GM13976 (cell line): Measurements from ENCODE around the gene NAPSA.

ENCODE experiments used
- DNase-seq: peaks from one replicate; pipeline ENCODE4 v3.0.0; 2012; ENCODE audit warnings: low spot score
- in situ Hi-C: fragments of 300-500 bp; cut with MboI; formaldehyde crosslinking; loops from one replicate; pipeline ENCODE4 v1.12.0; 2022; ENCODE audit warnings: low sequenced_read_pairs, mixed read lengths, inconsistent platforms; ENCODE audit not compliant: unreplicated experiment
- TF ChIP-seq, protein P1 (sequence below): IDR thresholded peaks from 2 replicates; pipeline ENCODE4 v1.5.1; 2012; ENCODE audit warnings: borderline replicate concordance, mild to moderate bottlenecking; ENCODE audit not compliant: insufficient read depth; ENCODE audit errors: extremely low read depth, missing control alignments, control extremely low read depth

The NAPSA gene

DNA sequence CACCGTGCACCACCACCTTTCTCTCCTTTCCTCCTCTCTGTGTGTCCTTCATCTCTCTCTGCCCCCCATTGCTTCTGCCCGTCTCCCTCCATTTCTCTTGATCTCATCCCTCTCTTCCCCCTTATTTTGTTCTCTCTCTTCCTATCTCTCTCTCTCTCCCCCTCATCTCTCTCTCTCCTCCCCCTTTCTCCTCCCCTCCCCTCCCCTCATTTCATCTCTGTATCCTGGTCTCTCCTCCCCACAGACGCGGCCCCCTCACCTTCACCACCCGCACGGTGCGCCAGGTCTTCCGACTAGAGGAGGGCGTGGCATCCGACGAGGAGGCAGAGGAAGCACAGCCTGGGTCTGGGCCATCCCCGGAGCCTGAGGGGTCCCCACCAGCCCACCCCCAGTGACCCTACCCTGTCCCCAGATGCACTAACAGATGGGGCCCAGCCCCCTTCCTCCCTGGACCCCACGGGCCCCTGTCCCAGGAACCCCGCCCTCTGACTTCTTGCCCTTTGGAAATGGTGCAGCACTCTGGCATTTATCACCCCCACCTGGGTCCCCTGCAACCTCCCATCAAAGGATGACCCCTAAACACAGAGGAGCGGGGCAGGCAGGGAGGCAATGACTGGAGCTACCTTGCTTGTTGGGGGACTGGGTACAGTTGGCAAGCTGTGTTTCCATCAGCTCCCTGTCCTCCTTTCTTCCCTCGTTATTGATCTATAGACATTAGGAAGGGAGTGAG lies 55.9 kb downstream of the NAPSA start:
- no peak for DNase-seq
- TF ChIP-seq, protein P1, sequence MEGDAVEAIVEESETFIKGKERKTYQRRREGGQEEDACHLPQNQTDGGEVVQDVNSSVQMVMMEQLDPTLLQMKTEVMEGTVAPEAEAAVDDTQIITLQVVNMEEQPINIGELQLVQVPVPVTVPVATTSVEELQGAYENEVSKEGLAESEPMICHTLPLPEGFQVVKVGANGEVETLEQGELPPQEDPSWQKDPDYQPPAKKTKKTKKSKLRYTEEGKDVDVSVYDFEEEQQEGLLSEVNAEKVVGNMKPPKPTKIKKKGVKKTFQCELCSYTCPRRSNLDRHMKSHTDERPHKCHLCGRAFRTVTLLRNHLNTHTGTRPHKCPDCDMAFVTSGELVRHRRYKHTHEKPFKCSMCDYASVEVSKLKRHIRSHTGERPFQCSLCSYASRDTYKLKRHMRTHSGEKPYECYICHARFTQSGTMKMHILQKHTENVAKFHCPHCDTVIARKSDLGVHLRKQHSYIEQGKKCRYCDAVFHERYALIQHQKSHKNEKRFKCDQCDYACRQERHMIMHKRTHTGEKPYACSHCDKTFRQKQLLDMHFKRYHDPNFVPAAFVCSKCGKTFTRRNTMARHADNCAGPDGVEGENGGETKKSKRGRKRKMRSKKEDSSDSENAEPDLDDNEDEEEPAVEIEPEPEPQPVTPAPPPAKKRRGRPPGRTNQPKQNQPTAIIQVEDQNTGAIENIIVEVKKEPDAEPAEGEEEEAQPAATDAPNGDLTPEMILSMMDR = no peak
- in situ Hi-C loops = no loop called here

DNA sequence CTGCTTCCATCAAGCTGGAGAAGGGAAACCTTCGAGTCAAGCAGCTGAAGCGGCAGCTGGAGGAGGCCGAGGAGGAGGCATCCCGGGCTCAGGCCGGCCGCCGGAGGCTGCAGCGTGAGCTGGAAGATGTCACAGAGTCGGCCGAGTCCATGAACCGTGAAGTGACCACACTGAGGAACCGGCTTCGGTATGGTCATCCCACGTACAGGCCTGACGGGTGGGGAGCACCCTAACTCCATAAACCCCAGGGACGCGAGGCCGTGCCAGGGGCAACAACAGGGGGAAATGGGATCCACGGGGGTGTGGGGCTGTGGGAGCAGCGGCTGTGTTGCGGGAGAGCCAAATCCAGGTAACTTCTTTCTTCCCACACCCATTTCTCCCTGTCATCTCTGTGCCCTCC lies 56.4 kb downstream of the NAPSA start:
- no peak for DNase-seq
- TF ChIP-seq, protein P1 = no peak
- in situ Hi-C loops = no loop called here
